ENCODE data around the gene CPLX3.

CPLX3 gene

DNA sequence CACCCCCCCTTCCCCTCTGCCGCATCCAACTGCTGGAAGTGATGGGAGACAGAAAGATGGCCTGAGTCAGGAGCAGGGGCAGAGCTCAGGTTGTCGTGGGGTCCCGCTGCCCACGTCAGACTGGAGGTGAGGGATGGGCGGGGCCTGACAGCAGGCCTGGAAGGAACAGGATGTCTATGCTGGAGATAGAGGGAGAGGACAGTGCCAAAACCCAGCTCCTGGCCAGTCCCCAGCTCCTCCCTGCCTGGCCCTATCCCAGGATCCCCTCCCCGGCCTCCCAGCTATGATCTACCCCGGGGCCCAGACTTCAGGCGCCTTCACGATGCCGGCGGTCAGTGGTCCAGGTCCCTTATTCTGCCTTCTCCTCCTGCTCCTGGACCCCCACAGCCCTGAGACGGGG, 13.9 kb upstream of the CPLX3 start, which contains the start of gene LMAN1L:
TSS of gene LMAN1L (plus strand) at position 303 of the 400 bp plus-strand sequence. CDS start at position 323, 20 bp downstream.
- Histone ChIP-seq H3K9me3 (ENCODE audit: control insufficient read depth, low read depth, low read length) (no peaks in the 10 kb centered on the region), H3K27ac (ENCODE audit: low read length) (no peak within 1 kb of the TSS), H3K4me1 (ENCODE audit: control insufficient read depth, low read depth, low read length) (no peaks in the 10 kb centered on the region), H3K9ac (ENCODE audit: low read length) (no peak within 1 kb of the TSS), H3K27me3 (ENCODE audit: control insufficient read depth, insufficient read depth, low read length) (no peaks in the 10 kb centered on the region), H3K36me3 (ENCODE audit: control insufficient read depth, low read depth, low read length) (no peaks in the 10 kb centered on the region), H3K4me3 (ENCODE audit: low read length) (no peak within 1 kb of the TSS)

DNA sequence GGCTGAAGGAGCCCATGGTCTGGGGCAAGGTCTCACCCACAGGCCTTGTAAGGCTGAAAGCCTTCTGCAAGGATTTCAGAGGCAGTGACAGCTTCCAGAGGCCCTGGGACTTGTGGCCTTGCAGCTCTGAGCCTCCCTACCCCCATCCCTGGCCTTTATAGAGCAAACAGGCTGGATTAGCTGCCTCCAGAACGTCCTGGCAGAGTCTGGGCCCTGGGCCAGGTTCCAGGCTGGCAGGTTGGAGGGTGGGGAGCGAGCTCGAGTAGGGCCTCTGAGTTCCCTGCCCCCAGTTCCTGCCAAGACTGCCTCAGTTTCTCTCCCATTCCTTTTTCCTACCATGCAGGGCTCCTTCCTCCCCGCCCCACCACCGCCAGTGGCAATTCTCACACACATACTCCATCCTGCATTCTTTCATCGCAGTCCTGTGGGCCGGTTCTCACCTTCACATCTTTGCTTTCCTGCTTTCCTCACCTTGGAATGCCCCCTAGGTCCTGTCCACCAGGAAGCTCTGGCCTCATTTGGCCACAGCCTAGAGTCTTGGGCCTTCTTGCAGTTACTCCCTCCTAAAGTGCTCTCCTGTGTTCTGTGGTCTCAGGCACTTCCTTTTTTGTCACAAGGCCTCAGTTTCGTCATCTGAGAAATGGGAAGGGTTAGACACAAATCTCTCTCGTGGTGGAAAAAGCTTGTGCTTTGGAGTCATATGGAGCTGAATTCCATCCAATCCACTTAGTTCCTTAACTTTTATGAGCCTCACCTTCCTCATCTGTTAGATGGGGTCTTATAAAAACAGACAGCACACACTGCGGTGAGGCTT, 11.1 kb upstream of the CPLX3 start:
- no peaks in the 10 kb centered on the region for H3K9me3 ChIP-seq (ENCODE audit: control insufficient read depth, low read depth, low read length)
- H3K4me1 ChIP-seq (ENCODE audit: control insufficient read depth, low read depth, low read length) = no peaks in the 10 kb centered on the region
- H3K27me3 ChIP-seq (ENCODE audit: control insufficient read depth, insufficient read depth, low read length) = no peaks in the 10 kb centered on the region
- no peak overlapping the region for H3K9ac ChIP-seq (ENCODE audit: low read length)
- H3K27ac ChIP-seq (ENCODE audit: low read length) = no peak overlapping the region
- no peaks in the 10 kb centered on the region for H3K36me3 ChIP-seq (ENCODE audit: control insufficient read depth, low read depth, low read length)
- no peak overlapping the region for H3K4me3 ChIP-seq (ENCODE audit: low read length)

DNA sequence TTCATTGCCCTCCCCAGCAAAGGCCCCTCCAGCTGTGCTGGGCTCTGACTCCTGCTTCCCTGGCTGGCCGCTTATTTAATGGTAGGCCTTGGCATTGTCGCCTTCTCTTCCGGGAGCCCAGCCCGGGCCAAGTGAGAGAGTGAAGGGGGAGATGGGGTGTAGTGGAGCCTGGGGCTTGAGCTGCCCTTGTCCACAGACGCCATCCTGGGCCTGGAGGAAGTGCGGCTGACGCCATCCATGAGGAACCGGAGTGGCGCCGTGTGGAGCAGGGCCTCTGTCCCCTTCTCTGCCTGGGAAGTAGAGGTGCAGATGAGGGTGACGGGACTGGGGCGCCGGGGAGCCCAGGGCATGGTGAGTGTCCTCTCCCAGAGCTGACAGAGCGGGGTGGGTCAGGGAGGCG, 10.5 kb upstream of the CPLX3 start:
- Histone ChIP-seq H3K9me3 (ENCODE audit: control insufficient read depth, low read depth, low read length) (no peaks in the 10 kb centered on the region), H3K9ac (ENCODE audit: low read length) (no peak overlapping the region), H3K27ac (ENCODE audit: low read length) (no peak overlapping the region), H3K36me3 (ENCODE audit: control insufficient read depth, low read depth, low read length) (no peaks in the 10 kb centered on the region), H3K4me3 (ENCODE audit: low read length) (no peak overlapping the region), H3K4me1 (ENCODE audit: control insufficient read depth, low read depth, low read length) (peaks cover 3% of the 10 kb centered on the region), H3K27me3 (ENCODE audit: control insufficient read depth, insufficient read depth, low read length) (no peaks in the 10 kb centered on the region)

DNA sequence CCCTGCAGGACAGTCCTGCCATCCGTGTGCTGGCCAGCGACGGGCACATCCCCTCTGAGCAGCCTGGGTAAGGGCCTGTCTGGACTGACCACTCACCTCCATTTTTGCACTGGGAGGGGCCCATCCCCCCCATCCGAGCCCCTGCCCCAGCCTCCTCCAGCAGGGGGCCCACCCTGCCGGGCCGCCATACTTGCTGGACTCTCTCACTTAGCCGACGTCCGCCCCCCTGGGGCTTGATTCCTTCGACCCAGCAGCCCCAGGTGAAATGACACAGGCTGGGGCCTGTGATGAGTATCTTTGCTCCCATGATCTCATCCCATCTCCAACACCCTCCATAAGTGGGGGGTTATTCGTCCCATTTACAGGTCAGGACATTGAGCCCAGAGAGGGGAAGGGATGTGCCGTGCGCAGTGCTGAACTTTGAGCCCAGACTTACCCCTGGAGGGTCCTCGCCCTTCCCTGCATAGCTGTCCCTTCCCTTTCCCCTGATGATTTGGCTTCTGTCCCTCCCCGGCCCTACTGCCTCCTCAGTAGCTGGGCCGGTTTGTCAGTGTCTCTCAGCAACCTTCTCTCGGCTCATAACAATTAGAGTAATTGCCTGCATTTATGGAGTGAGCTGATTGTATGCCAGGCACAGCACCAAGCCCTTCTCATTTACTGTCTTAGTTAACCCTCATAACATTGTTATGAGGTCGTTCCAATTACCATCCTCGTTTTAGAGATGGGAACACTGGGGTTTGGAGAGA, 9.6 kb upstream of the CPLX3 start:
- peaks cover 10% of the 10 kb centered on the region for H3K4me1 ChIP-seq (ENCODE audit: control insufficient read depth, low read depth, low read length)
- H3K9me3 ChIP-seq (ENCODE audit: control insufficient read depth, low read depth, low read length) = no peaks in the 10 kb centered on the region
- no peak overlapping the region for H3K4me3 ChIP-seq (ENCODE audit: low read length)
- H3K36me3 ChIP-seq (ENCODE audit: control insufficient read depth, low read depth, low read length) = no peaks in the 10 kb centered on the region
- no peak overlapping the region for H3K9ac ChIP-seq (ENCODE audit: low read length)
- H3K27me3 ChIP-seq (ENCODE audit: control insufficient read depth, insufficient read depth, low read length) = no peaks in the 10 kb centered on the region
- H3K27ac ChIP-seq (ENCODE audit: low read length) = no peak overlapping the region

DNA sequence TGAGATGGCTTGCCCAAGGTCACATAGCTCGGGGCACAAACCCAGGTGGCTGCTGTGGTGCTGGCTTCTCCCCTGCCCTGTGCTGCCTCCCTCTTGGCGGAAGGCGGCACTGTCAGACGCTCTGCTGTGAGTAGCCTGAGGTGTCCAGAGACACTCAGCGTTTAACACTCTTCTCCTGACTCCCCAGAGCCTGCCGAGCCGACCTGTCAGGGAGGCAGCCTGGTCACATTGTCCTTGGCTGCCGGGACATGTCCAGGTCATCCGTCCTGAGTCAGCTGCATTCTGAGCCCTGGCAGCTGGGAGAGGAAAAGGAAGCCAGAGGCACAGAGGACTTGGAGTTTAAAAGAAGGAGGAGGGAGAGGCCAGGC, 9.1 kb upstream of the CPLX3 start:
- Histone ChIP-seq H3K27ac (ENCODE audit: low read length) (no peak overlapping the region), H3K36me3 (ENCODE audit: control insufficient read depth, low read depth, low read length) (no peaks in the 10 kb centered on the region), H3K9me3 (ENCODE audit: control insufficient read depth, low read depth, low read length) (no peaks in the 10 kb centered on the region), H3K27me3 (ENCODE audit: control insufficient read depth, insufficient read depth, low read length) (no peaks in the 10 kb centered on the region), H3K4me3 (ENCODE audit: low read length) (no peak overlapping the region), H3K4me1 (ENCODE audit: control insufficient read depth, low read depth, low read length) (peaks cover 10% of the 10 kb centered on the region), H3K9ac (ENCODE audit: low read length) (no peak overlapping the region)

DNA sequence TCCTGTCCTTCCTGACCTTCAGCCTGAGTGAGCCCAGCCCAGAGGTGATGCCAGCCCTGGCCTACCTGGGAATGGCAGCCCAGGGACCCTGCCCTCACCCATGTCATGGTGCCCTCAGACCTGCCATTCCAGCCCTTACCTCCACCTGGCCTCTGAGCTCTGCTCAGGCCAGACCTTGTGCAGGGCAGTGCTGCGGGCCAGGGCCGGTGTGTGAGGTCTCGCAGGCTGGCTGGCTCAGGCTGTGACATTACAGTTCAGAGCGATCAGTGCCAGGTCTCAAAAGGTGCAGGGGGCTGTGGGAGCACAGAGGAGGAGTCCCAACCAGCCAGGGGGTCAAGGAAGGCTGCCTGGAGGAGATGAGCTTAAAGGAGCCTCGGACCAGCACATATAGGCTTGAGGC, 6.4 kb upstream of the CPLX3 start:
- no peak overlapping the region for H3K9ac ChIP-seq (ENCODE audit: low read length)
- peaks cover 10% of the 10 kb centered on the region for H3K4me1 ChIP-seq (ENCODE audit: control insufficient read depth, low read depth, low read length)
- H3K27ac ChIP-seq (ENCODE audit: low read length) = no peak overlapping the region
- H3K36me3 ChIP-seq (ENCODE audit: control insufficient read depth, low read depth, low read length) = no peaks in the 10 kb centered on the region
- H3K27me3 ChIP-seq (ENCODE audit: control insufficient read depth, insufficient read depth, low read length) = peaks cover 9% of the 10 kb centered on the region
- H3K4me3 ChIP-seq (ENCODE audit: low read length) = no peak overlapping the region
- no peaks in the 10 kb centered on the region for H3K9me3 ChIP-seq (ENCODE audit: control insufficient read depth, low read depth, low read length)

DNA sequence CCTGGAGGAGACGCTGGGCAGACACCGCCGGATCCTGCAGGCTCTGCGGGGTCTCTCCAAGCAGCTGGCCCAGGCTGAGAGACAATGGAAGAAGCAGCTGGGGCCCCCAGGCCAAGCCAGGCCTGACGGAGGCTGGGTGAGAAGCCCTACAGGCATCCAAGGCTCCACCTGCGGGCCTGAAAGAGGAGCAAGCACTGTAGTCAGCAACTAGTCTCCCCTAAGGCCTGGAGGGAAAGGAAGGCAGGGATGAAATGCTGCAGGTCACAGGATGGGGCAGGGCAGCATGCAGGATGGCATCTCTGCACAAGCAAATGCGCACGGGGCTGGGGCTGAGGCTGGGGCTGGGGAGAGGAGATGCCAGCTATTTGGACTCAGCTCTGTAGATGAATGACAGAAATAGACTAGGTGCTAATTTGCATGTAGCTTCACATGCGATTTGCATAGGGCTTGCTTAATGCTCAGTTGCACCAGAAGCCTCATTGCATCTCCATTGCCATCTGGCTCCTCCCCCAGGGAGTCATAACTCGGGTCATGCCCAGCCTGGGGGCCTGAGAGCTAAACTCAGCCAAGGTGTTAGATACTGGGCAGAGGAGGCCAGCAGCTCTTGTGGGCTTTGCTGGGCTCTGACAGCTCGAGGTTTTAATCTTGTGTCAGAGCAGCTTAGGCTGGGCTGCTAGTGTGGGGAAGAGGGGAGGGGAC, 5.2 kb upstream of the CPLX3 start:
- Histone ChIP-seq H3K36me3 (ENCODE audit: control insufficient read depth, low read depth, low read length) (no peaks in the 10 kb centered on the region), H3K27ac (ENCODE audit: low read length) (no peak overlapping the region), H3K27me3 (ENCODE audit: control insufficient read depth, insufficient read depth, low read length) (peaks cover 20% of the 10 kb centered on the region), H3K4me3 (ENCODE audit: low read length) (no peak overlapping the region), H3K9ac (ENCODE audit: low read length) (no peak overlapping the region), H3K4me1 (ENCODE audit: control insufficient read depth, low read depth, low read length) (peaks cover 10% of the 10 kb centered on the region), H3K9me3 (ENCODE audit: control insufficient read depth, low read depth, low read length) (no peaks in the 10 kb centered on the region)

DNA sequence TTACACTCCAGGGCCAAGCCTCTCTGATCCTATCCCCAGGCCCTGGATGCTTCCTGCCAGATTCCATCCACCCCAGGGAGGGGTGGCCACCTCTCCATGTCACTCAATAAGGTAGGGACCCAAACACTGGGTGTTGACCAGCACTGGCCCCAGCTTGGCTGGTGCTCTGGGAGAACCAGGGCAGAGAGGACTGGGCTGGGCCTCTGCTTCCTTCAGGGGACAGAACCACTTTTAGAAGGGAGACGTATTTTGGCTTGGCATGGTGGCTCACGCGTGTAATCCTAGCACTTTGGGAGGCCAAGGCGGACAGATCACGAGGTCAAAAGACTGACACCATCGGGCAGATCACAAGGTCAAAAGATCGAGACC, 4.7 kb upstream of the CPLX3 start:
- H3K9me3 ChIP-seq (ENCODE audit: control insufficient read depth, low read depth, low read length) = no peaks in the 10 kb centered on the region
- H3K4me1 ChIP-seq (ENCODE audit: control insufficient read depth, low read depth, low read length) = peaks cover 10% of the 10 kb centered on the region
- no peaks in the 10 kb centered on the region for H3K36me3 ChIP-seq (ENCODE audit: control insufficient read depth, low read depth, low read length)
- no peak overlapping the region for H3K9ac ChIP-seq (ENCODE audit: low read length)
- no peak overlapping the region for H3K27ac ChIP-seq (ENCODE audit: low read length)
- H3K4me3 ChIP-seq (ENCODE audit: low read length) = no peak overlapping the region
- H3K27me3 ChIP-seq (ENCODE audit: control insufficient read depth, insufficient read depth, low read length) = peaks cover 24% of the 10 kb centered on the region

DNA sequence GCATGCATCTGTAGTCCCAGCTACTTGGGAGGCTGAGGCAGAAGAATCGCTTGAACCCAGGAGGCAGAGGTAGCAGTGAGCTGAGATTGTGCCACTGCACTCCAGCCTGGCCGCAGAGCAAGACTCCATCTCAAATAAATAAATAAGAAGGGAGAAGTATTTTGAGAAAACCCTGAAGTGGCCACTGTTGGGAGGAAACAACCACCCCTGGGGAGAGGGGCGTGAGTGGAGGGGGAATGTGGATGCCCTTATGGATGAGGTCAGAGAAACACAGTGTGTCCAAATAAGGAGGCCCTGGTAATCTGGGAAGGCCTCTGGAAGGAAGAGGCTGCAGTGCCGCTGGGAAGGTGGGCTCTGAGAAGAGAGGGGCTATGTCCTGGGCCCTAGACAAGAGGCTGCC, 4.2 kb upstream of the CPLX3 start:
- no peak overlapping the region for H3K4me3 ChIP-seq (ENCODE audit: low read length)

DNA sequence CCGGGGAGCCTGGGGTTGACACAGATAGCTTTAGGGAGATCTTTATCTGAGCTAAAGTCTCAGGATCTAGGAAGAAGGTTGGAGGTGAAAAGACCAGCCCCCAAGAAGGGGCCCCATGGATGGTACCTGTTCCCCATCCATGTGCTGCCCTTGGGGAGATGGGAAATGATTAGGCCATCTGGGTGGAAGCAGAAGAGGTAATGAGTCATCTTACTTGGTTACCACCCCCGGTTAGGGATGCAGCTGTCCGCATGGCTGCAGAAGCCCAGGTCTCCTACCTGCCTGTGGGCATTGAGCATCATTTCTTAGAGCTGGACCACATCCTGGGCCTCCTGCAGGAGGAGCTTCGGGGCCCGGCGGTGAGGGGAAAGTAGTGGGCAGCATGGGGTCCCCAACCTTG, 3.1 kb upstream of the CPLX3 start:
- no peak overlapping the region for H3K27ac ChIP-seq (ENCODE audit: low read length)
- no peak overlapping the region for H3K4me3 ChIP-seq (ENCODE audit: low read length)
- H3K9me3 ChIP-seq (ENCODE audit: control insufficient read depth, low read depth, low read length) = no peaks in the 10 kb centered on the region
- H3K4me1 ChIP-seq (ENCODE audit: control insufficient read depth, low read depth, low read length) = peaks cover 10% of the 10 kb centered on the region
- H3K9ac ChIP-seq (ENCODE audit: low read length) = no peak overlapping the region
- no peaks in the 10 kb centered on the region for H3K36me3 ChIP-seq (ENCODE audit: control insufficient read depth, low read depth, low read length)
- H3K27me3 ChIP-seq (ENCODE audit: control insufficient read depth, insufficient read depth, low read length) = peaks cover 40% of the 10 kb centered on the region

More for the DNA sequence above, 4.2 kb upstream of the CPLX3 start:
- Histone ChIP-seq H3K4me1 (ENCODE audit: control insufficient read depth, low read depth, low read length) (peaks cover 10% of the 10 kb centered on the region), H3K36me3 (ENCODE audit: control insufficient read depth, low read depth, low read length) (no peaks in the 10 kb centered on the region), H3K27me3 (ENCODE audit: control insufficient read depth, insufficient read depth, low read length) (peaks cover 29% of the 10 kb centered on the region), H3K9ac (ENCODE audit: low read length) (no peak overlapping the region), H3K27ac (ENCODE audit: low read length) (no peak overlapping the region), H3K9me3 (ENCODE audit: control insufficient read depth, low read depth, low read length) (no peaks in the 10 kb centered on the region)

DNA sequence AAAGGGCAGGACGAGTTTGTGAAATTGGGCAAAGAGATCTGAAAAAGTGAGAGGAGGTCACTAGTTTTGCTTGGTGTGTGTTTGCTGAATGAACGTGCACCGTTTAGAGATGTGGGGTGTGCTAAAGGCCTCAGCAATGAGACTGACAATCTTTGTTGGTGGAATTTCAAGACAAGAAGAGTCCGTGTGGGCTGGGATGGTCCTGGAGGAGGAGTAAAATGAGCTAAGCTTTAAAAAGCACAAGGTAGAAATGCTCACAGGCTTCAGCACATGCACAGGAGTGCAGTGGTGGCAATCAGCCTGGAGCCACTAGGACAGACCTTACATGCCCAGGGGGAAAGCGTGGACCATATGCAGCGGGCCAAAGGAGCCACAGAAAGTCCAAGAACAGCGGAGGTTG, 1.5 kb upstream of the CPLX3 start:
- peaks cover 48% of the 10 kb centered on the region for H3K27me3 ChIP-seq (ENCODE audit: control insufficient read depth, insufficient read depth, low read length)
- no peaks in the 10 kb centered on the region for H3K36me3 ChIP-seq (ENCODE audit: control insufficient read depth, low read depth, low read length)
- H3K27ac ChIP-seq (ENCODE audit: low read length) = no peak overlapping the region
- H3K4me3 ChIP-seq (ENCODE audit: low read length) = no peak overlapping the region
- H3K9me3 ChIP-seq (ENCODE audit: control insufficient read depth, low read depth, low read length) = no peaks in the 10 kb centered on the region
- no peak overlapping the region for H3K9ac ChIP-seq (ENCODE audit: low read length)
- peaks cover 10% of the 10 kb centered on the region for H3K4me1 ChIP-seq (ENCODE audit: control insufficient read depth, low read depth, low read length)
